ENCODE results near the gene PMM1. TPM values are rescaled to one million over a fixed set of nuclear protein-coding genes. Genes with fewer than 3 reads are reported as not detected.
"Not testable (repeated sequence)": the region's sequence is repeated elsewhere in the genome, so short reads cannot be mapped to it uniquely, and the experiment has no call there.

Gene PMM1
- 28.0 and 30.8 TPM in 2 replicates for total RNA-seq
- long read RNA-seq, transcript PMM1-201 (8 exons, 1,298 nt): major isoform, 24 of 30 reads
- long read RNA-seq, partial matches to known transcripts: 0 of 30 reads
- long read RNA-seq, other reads (novel, unspliced or antisense): 4 of 30 reads

DNA sequence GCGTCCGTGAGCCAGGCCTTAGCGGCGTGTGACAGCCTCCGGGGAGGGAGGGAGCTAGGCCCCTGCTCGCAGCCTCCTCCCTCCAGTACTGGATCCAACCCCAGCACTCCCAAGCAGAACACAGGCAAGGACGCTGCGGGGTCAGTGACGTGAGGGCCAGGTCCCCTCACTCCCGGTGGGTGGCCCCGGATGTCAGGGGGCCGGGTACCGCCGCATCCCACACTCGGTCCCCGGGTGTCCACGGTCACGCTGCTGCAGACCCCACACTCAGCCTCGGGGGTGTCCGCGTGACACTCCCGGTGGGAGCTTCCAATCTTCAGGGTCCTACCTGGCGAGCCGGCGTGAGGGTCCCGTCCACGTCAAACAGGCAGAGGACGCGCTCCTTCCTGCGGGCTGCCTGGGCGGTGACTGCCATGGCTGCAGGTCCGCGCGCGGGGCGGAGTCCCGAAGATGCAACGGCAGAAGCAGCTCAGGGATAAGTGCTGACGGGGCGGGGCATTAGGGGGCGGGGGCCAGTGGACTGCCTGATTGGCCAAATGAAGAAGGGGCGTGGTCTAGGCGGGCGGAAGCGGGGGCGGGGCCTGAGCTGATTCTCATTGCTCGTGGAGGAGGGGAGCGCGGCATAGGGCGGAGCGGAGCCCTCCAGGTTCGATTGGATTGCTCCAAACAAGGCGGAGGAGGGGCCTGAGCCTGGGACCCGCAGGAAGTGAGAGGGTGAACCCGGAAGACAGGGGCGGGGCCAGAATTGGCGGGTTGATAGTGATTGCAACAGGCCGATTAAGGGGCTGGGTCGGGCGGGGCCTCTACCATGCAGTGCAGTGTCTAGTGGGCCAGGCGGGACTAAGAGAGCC, at the start of gene PMM1:
Gene PMM1 (minus strand): TSS at position 450 of the 851 bp plus-strand sequence. CDS start 35 bp downstream, at position 415.
- no peaks in the 10 kb centered on the region for H3K36me3 Mint-ChIP-seq (ENCODE audit: low read depth)
- H3K4me3 Mint-ChIP-seq: peak within 1 kb of the TSS; percentile 97
- peaks cover 22% of the 10 kb centered on the region for H3K4me1 Mint-ChIP-seq
- H3K9me3 Mint-ChIP-seq: no peaks in the 10 kb centered on the region
- no peaks in the 10 kb centered on the region for H3K27me3 Mint-ChIP-seq (ENCODE audit: low read depth)
- peak within 1 kb of the TSS; percentile 94 for H3K27ac Mint-ChIP-seq (ENCODE audit: unreplicated experiment)
- TF ChIP-seq, protein P1, sequence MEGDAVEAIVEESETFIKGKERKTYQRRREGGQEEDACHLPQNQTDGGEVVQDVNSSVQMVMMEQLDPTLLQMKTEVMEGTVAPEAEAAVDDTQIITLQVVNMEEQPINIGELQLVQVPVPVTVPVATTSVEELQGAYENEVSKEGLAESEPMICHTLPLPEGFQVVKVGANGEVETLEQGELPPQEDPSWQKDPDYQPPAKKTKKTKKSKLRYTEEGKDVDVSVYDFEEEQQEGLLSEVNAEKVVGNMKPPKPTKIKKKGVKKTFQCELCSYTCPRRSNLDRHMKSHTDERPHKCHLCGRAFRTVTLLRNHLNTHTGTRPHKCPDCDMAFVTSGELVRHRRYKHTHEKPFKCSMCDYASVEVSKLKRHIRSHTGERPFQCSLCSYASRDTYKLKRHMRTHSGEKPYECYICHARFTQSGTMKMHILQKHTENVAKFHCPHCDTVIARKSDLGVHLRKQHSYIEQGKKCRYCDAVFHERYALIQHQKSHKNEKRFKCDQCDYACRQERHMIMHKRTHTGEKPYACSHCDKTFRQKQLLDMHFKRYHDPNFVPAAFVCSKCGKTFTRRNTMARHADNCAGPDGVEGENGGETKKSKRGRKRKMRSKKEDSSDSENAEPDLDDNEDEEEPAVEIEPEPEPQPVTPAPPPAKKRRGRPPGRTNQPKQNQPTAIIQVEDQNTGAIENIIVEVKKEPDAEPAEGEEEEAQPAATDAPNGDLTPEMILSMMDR (conservative IDR thresholded peaks at IDR 0.05): no peak
- DNase-seq (ENCODE audit: low read depth, low spot score): peak; percentile 100

DNA sequence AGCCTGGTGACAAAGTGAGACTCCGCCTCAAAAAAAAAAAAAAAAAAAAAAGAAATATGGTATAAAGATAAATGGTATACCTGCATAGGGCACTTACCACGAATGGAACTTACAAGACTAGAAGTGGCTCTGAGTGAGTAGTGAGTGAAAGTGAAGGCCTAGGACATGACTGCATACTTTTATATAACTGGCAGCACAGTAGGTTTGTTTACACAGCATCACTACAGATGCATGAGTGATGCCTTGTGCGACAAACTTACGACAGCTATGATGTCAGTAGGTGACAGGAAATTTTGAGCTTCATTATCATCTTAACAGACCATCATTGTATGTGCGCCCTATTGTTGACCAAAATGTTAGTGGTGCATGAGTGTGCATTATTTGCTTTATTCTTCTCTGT, 49.1 kb upstream of the PMM1 start:
- no peak for DNase-seq (ENCODE audit: low read depth, low spot score)
- TF ChIP-seq, protein P1 (conservative IDR thresholded peaks at IDR 0.05): no peak
- Mint-ChIP-seq H3K36me3 (ENCODE audit: low read depth) (peaks cover 38% of the 10 kb centered on the region), H3K9me3 (no peaks in the 10 kb centered on the region), H3K27me3 (ENCODE audit: low read depth) (no peaks in the 10 kb centered on the region), H3K4me1 (no peaks in the 10 kb centered on the region), H3K27ac (ENCODE audit: unreplicated experiment) (no peak overlapping the region), H3K4me3 (no peak overlapping the region)

DNA sequence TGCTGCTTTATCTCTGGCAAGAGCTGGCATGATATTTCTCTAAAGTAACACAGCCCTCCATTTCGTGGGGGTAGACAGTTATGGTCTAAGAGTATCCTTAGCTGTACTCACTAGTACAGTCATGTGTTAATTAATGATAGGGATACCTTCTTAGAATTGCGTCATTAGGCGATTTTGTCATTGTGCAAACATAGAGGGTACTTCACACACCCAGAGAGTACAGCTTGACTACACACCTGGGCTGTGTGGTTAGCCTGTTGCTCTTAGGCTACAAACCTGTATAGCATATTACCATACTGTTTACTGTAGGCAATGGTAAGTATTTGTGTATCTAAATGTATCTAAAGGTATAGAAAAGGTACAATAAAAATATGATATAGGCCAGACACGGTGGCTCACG, 48.5 kb upstream of the PMM1 start:
- Mint-ChIP-seq H3K4me1 (no peaks in the 10 kb centered on the region), H3K27me3 (ENCODE audit: low read depth) (no peaks in the 10 kb centered on the region), H3K9me3 (no peaks in the 10 kb centered on the region), H3K36me3 (ENCODE audit: low read depth) (peaks cover 38% of the 10 kb centered on the region), H3K27ac (ENCODE audit: unreplicated experiment) (no peak overlapping the region), H3K4me3 (no peak overlapping the region)
- no peak for DNase-seq (ENCODE audit: low read depth, low spot score)
- TF ChIP-seq, protein P1 (conservative IDR thresholded peaks at IDR 0.05): no peak

DNA sequence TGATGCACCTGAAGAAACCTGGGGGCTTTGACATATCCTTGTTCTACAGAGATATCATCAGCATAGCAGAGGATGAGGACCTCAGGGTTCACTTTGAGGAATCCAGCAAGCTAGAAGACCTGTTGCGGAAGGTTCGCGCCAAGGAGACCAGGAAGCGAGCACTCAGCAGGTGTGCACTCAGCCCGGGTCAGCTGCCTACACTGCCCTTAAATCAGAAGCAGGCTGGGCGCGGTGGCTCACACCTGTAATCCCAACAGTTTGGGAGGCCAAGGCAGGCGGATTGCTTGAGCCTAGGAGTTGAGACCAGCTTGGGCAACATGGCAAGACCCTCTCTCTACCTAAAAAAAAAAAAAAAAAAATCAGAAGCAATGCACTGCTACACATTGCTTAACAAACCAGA, 48.0 kb upstream of the PMM1 start:
- not testable (repeated sequence) for DNase-seq (ENCODE audit: low read depth, low spot score); H3K4me3 Mint-ChIP-seq; H3K27me3 Mint-ChIP-seq (ENCODE audit: low read depth); H3K9me3 Mint-ChIP-seq; H3K4me1 Mint-ChIP-seq; H3K27ac Mint-ChIP-seq (ENCODE audit: unreplicated experiment)
- peaks cover 35% of the 10 kb centered on the region for H3K36me3 Mint-ChIP-seq (ENCODE audit: low read depth)

DNA sequence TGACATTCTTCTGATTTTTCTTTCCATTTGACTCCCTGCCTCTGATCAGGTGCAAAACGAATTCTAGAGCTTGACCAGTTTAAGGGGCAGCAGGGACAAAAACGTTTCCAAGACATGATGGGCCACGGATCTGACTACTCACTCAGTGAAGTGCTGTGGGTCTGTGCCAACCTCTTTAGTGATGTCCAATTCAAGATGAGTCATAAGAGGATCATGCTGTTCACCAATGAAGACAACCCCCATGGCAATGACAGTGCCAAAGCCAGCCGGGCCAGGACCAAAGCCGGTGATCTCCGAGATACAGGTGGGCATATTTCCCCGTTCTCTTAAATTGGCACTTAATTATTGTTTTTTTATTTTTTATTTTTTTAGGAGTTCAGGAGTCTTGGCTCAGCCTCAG, 46.8 kb upstream of the PMM1 start:
- H3K27me3 Mint-ChIP-seq (ENCODE audit: low read depth): no peaks in the 10 kb centered on the region

DNA sequence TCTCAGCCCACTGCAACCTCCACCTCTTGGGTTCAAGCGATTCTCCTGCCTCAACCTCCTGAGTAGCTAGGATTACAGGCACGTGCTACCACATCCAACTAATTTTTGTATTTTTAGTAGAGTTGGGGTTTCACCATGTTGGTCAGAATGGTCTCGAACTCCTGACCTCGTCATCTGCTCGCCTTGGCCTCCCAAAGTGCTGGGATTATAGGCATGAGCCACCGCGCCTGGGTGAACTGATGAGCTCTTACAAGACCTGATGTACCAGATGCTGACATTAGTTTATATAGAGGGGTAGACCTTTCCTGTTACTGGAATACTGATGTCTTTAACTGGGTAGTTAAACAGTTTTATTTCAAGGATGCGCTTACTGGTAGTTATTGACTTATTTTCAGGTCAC, 45.0 kb upstream of the PMM1 start:
- not testable (repeated sequence) for H3K27ac Mint-ChIP-seq (ENCODE audit: unreplicated experiment); H3K9me3 Mint-ChIP-seq; H3K4me3 Mint-ChIP-seq; DNase-seq (ENCODE audit: low read depth, low spot score); H3K4me1 Mint-ChIP-seq; H3K27me3 Mint-ChIP-seq (ENCODE audit: low read depth)
- peaks cover 29% of the 10 kb centered on the region for H3K36me3 Mint-ChIP-seq (ENCODE audit: low read depth)

More for the DNA sequence above, 46.8 kb upstream of the PMM1 start:
- Mint-ChIP-seq H3K4me1 (no peaks in the 10 kb centered on the region), H3K4me3 (no peak overlapping the region), H3K9me3 (no peaks in the 10 kb centered on the region), H3K27ac (ENCODE audit: unreplicated experiment) (no peak overlapping the region), H3K36me3 (ENCODE audit: low read depth) (peaks cover 32% of the 10 kb centered on the region)
- no peak for DNase-seq (ENCODE audit: low read depth, low spot score)
- TF ChIP-seq, protein P1 (conservative IDR thresholded peaks at IDR 0.05): no peak

DNA sequence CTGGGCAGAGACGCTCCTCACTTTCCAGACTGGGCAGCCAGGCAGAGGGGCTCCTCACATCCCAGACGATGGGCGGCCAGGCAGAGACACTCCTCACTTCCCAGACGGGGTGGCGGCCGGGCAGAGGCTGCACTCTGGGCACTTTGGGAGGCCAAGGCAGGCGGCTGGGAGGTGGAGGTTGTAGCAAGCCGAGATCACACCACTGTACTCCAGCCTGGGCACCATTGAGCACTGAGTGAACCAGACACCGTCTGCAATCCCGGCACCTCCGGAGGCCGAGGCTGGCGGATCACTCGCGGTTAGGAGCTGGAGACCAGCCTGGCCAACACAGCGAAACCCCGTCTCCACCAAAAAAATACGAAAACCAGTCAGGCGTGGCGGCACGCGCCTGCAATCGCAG, 42.0 kb upstream of the PMM1 start:
- not testable (repeated sequence) for DNase-seq (ENCODE audit: low read depth, low spot score); H3K4me1 Mint-ChIP-seq; H3K9me3 Mint-ChIP-seq; H3K27ac Mint-ChIP-seq (ENCODE audit: unreplicated experiment); H3K27me3 Mint-ChIP-seq (ENCODE audit: low read depth); H3K4me3 Mint-ChIP-seq
- peaks cover 45% of the 10 kb centered on the region for H3K36me3 Mint-ChIP-seq (ENCODE audit: low read depth)

DNA sequence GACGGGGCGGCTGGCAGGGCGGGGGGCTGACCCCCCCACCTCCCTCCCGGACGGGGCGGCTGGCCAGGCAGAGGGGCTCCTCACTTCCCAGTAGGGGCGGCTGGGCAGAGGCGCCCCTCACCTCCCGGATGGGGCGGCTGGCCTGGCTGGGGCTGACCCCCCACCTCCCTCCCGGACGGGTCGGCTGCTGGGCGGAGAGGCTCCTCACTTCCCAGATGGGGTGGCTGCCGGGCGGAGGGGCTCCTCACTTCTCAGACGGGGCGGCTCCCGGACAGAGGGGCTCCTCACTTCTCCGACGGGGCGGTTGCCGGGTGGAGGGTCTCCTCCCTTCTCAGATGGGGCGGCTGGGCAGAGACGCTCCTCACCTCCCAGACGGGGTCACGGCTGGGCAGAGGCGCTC, 41.5 kb upstream of the PMM1 start:
- not testable (repeated sequence) for H3K4me3 Mint-ChIP-seq; H3K4me1 Mint-ChIP-seq; H3K9me3 Mint-ChIP-seq; H3K27me3 Mint-ChIP-seq (ENCODE audit: low read depth); DNase-seq (ENCODE audit: low read depth, low spot score); H3K27ac Mint-ChIP-seq (ENCODE audit: unreplicated experiment)
- H3K36me3 Mint-ChIP-seq (ENCODE audit: low read depth): peaks cover 41% of the 10 kb centered on the region

Data from neural crest cell (in vitro differentiated cells).